Stomach (tissue), 4 donors: ENCODE data around the gene CXCR3.

ENCODE experiments used
- EP300 ChIP-seq: sonication (generic); formaldehyde crosslinking; IDR thresholded peaks from one replicate; pipeline ENCODE4 v1.6.1; 2017; ENCODE audit warnings: antibody characterized with exemption
- POLR2AphosphoS5 ChIP-seq, 3 donors: sonication (generic); formaldehyde crosslinking; IDR thresholded peaks; one replicate each; pipeline ENCODE4 v1.6.1; 2016; ENCODE audit warnings: antibody characterized with exemption in 3 of 3
- TF ChIP-seq, protein P1 (sequence below), 7 experiments: fragments of 450-650 bp in 4 of 7; fragments of 200-600 bp in 3 of 7; sonication (generic) in 3 of 7; IDR thresholded peaks; one replicate each; pipeline ENCODE4 v1.5.1; 2016 to 2019; ENCODE audit warnings: antibody characterized with exemption in 7 of 7, control low read depth in 2 of 7, mild to moderate bottlenecking in 1 of 7

DNA sequence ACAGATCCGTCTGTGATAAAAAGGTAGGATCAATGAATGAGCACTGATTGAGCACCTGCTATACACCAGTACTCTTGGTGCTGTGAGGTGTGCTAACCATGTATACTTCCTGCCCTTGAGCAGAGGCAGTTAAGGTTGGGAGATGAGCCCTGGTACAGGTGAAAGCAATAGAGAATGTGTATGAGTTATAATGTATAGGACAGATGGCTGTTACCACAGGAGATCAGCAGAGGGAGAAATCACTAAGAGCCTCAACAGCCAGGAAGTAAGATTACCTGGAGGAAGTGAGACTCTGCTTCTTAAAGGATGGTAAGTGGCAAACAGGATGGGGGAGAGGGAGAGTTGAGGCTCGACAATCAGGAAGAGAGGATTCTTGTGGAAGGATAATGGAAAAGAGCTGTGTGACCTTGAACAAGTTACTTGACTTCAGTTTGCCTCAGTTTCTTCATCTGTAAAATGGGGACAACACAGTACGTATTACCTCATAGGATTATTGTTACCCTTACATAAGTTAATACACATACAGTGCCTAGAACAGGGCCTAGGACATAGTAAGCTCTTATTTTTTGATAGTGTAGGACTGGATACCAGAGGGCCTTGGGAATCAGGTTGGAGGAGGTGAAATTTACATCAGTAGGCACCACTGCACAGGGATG, 9.1 kb downstream of the CXCR3 start:
- TF ChIP-seq, protein P1, sequence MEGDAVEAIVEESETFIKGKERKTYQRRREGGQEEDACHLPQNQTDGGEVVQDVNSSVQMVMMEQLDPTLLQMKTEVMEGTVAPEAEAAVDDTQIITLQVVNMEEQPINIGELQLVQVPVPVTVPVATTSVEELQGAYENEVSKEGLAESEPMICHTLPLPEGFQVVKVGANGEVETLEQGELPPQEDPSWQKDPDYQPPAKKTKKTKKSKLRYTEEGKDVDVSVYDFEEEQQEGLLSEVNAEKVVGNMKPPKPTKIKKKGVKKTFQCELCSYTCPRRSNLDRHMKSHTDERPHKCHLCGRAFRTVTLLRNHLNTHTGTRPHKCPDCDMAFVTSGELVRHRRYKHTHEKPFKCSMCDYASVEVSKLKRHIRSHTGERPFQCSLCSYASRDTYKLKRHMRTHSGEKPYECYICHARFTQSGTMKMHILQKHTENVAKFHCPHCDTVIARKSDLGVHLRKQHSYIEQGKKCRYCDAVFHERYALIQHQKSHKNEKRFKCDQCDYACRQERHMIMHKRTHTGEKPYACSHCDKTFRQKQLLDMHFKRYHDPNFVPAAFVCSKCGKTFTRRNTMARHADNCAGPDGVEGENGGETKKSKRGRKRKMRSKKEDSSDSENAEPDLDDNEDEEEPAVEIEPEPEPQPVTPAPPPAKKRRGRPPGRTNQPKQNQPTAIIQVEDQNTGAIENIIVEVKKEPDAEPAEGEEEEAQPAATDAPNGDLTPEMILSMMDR (IDR thresholded peaks at IDR 0.05), result no peak
- TF ChIP-seq POLR2AphosphoS5 (IDR thresholded peaks at IDR 0.05) (no peak), EP300 (no peak)
